A673 (cell line): Measurements from ENCODE around the gene SYAP1. TPM values are rescaled to one million over a fixed set of nuclear protein-coding genes. Genes with fewer than 3 reads are reported as not detected.

Experiments used
- BruUV-seq: library from RNA; stranded (reverse); fragments of 400-500 nt; replicated peaks from 2 replicates; lab custom pipeline; 2021; lab: Mats Ljungman, UMichigan
- CTCF ChIA-PET: fragments of 300-600 bp; sonication (Branson Sonifier 250); formaldehyde crosslinking; loops from one replicate; lab custom pipeline; 2022; ENCODE audit warnings: antibody characterized with exemption; lab: Charles Lee
- POLR2A ChIA-PET: fragments of 300-600 bp; sonication (Branson Sonifier 250); formaldehyde crosslinking; loops from one replicate; lab custom pipeline; 2022; ENCODE audit warnings: antibody characterized with exemption; ENCODE audit not compliant: low non-redundant PET; lab: Charles Lee
- DNase-seq: peaks from one replicate; pipeline ENCODE4 v3.0.0-alpha.2; 2015; ENCODE audit warnings: low spot score
- H3K27ac ChIP-seq: fragments of 200-600 bp; sonication (generic); 2 replicates; pipeline ENCODE4 v1.5.1; 2016; ENCODE audit warnings: mixed run types, low read depth, mild to moderate bottlenecking, mixed read lengths, antibody characterized with exemption, low read length; ENCODE audit not compliant: poor library complexity, severe bottlenecking
- H3K27me3 ChIP-seq: fragments of 200-600 bp; sonication (generic); replicated peaks from 2 replicates; pipeline ENCODE4 v1.6.1; 2017; ENCODE audit warnings: mixed run types, low read depth, mild to moderate bottlenecking, mixed read lengths, antibody characterized with exemption, low read length; ENCODE audit not compliant: insufficient read depth, poor library complexity
- H3K36me3 ChIP-seq: fragments of 200-600 bp; sonication (generic); 2 replicates; pipeline ENCODE4 v1.6.1; 2016; ENCODE audit warnings: mixed run types, mild to moderate bottlenecking, mixed read lengths, antibody characterized with exemption, low read length; ENCODE audit not compliant: insufficient read depth, poor library complexity, severe bottlenecking
- H3K4me1 ChIP-seq: fragments of 200-600 bp; sonication (generic); 2 replicates; pipeline ENCODE4 v1.6.1; 2017; ENCODE audit warnings: mixed run types, mild to moderate bottlenecking, mixed read lengths, antibody characterized with exemption, low read length; ENCODE audit not compliant: insufficient read depth, poor library complexity, severe bottlenecking
- H3K4me3 ChIP-seq: fragments of 200-600 bp; sonication (generic); 2 replicates; pipeline ENCODE4 v1.5.1; 2016; ENCODE audit warnings: low read depth, mixed run types, mild to moderate bottlenecking, mixed read lengths, low read length; ENCODE audit not compliant: poor library complexity, severe bottlenecking
- H3K9me3 ChIP-seq: fragments of 200-600 bp; sonication (generic); 2 replicates; pipeline ENCODE4 v1.6.1; 2016; ENCODE audit warnings: mixed run types, low read depth, mild to moderate bottlenecking, mixed read lengths, antibody characterized with exemption, low read length; ENCODE audit not compliant: poor library complexity, severe bottlenecking
- EZH2 ChIP-seq: fragments of 200-600 bp; sonication (generic); IDR thresholded peaks from 2 replicates; pipeline ENCODE4 v1.6.1; 2017; ENCODE audit warnings: borderline replicate concordance, low read depth, mild to moderate bottlenecking, mixed read lengths, antibody characterized with exemption, low read length; ENCODE audit not compliant: poor library complexity, severe bottlenecking
- intact Hi-C: fragments of 100-400 bp; cut with micrococcal nuclease; formaldehyde crosslinking; loops from one replicate; pipeline ENCODE4 v1.10.0; 2022; ENCODE audit not compliant: unreplicated experiment
- total RNA-seq: library from RNA; stranded (reverse); gene quantifications from 2 replicates; pipeline ENCODE4 v1.2.3, GENCODE V29; 2021
- TF ChIP-seq, protein P1 (sequence below): fragments of 300-800, 200-600 bp; sonication (generic); conservative IDR thresholded peaks from 2 replicates; pipeline ENCODE4 v1.5.1; 2017; ENCODE audit warnings: low read depth, mild to moderate bottlenecking, antibody characterized with exemption, low read length, moderate library complexity, mixed read lengths

Gene SYAP1
- total RNA-seq, 1 experiment from 2014 or later: 41.8 TPM

DNA sequence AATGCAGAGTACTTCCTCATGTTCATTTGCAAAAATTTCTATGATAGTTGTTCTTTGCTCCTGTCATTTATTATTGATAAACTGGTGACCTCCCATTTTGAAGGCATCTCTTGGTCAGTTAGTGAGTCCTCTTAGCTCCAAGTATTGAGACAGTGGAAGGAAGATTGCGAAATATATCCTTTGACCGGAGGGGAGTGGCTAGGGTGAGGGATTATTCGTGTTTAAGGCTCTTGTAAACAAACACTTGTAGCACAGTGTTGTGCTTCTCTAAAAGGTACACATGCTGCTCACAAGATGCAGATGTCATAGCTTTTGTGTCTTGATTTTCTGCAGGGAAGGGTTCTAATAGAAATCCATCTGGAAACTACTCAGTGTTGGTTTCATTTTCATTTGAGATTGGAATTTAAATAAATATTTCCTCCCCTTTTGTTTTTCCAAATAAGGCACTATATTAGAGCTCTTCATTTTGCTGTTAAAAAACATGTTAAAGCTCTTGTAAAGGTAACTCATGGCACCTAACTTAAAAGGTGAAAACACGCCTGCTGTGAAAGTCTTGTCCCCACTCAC, 88.6 kb downstream of the SYAP1 start:
- no peaks in the 10 kb centered on the region for H3K4me1 ChIP-seq
- no TSS peak for BruUV-seq
- POLR2A ChIA-PET: no interaction called here
- H3K27me3 ChIP-seq: no peaks in the 10 kb centered on the region
- no peaks in the 10 kb centered on the region for H3K9me3 ChIP-seq
- H3K36me3 ChIP-seq: peaks cover 2% of the 10 kb centered on the region
- DNase-seq: no peak
- TF ChIP-seq, protein P1, sequence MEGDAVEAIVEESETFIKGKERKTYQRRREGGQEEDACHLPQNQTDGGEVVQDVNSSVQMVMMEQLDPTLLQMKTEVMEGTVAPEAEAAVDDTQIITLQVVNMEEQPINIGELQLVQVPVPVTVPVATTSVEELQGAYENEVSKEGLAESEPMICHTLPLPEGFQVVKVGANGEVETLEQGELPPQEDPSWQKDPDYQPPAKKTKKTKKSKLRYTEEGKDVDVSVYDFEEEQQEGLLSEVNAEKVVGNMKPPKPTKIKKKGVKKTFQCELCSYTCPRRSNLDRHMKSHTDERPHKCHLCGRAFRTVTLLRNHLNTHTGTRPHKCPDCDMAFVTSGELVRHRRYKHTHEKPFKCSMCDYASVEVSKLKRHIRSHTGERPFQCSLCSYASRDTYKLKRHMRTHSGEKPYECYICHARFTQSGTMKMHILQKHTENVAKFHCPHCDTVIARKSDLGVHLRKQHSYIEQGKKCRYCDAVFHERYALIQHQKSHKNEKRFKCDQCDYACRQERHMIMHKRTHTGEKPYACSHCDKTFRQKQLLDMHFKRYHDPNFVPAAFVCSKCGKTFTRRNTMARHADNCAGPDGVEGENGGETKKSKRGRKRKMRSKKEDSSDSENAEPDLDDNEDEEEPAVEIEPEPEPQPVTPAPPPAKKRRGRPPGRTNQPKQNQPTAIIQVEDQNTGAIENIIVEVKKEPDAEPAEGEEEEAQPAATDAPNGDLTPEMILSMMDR: no peak
- no peak for TF ChIP-seq EZH2
- no peak overlapping the region for H3K27ac ChIP-seq
- H3K4me3 ChIP-seq: no peak overlapping the region
- CTCF ChIA-PET: no interaction called here
- intact Hi-C loops: no loop called here

DNA sequence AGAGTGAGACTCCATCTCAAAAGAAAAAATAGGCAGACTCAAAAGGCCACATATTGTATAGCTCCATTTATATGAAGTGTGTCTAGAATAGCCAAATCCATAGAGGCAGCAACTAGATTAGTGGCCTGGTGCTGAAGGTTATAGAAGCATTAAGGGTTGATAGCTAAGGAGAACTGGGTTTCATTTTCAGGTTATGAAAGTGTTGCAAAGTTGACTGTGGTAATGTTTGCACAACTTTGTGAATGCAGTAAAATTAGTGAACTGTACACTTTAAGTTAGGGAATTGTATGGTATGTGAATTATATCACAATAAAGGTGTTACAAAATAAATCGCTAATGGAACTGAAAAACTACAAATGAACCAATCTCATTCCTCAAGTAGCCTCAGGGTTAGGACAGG, 95.2 kb downstream of the SYAP1 start:
- TF ChIP-seq, protein P1: no peak
- no peak for TF ChIP-seq EZH2
- H3K9me3 ChIP-seq: no peaks in the 10 kb centered on the region
- H3K27ac ChIP-seq: no peak overlapping the region
- ChIA-PET POLR2A (no interaction called here), CTCF (no interaction called here)
- H3K4me3 ChIP-seq: no peak overlapping the region
- BruUV-seq: no TSS peak
- peaks cover 13% of the 10 kb centered on the region for H3K36me3 ChIP-seq
- DNase-seq: no peak
- no peaks in the 10 kb centered on the region for H3K4me1 ChIP-seq
- no peaks in the 10 kb centered on the region for H3K27me3 ChIP-seq
- intact Hi-C loops: no loop called here

Other genes with a start within 250 kb of the SYAP1 start
- gene S100G, start 69.5 kb upstream of the SYAP1 start, total RNA-seq: not detected in 2 replicates
- 15.6 and 20.5 TPM in 2 replicates for gene CTPS2, start 6.9 kb upstream of the SYAP1 start, total RNA-seq
- gene TXLNG, start 66.9 kb downstream of the SYAP1 start, total RNA-seq: 23.7 and 25.7 TPM in 2 replicates
- gene RBBP7, start 150.8 kb downstream of the SYAP1 start, total RNA-seq: 125 and 145 TPM in 2 replicates
- 0.04 and 0.31 TPM in 2 replicates for gene REPS2, start 227.0 kb downstream of the SYAP1 start, total RNA-seq